CD4-positive, alpha-beta T cell treated with Interleukin-2 at 100 ng/mL for 4 hours (primary cell): Measurements from ENCODE around the gene PWP1.

Experiments
- DNase-seq: peaks from one replicate; pipeline ENCODE4 v3.0.0-alpha.2; 2020; ENCODE audit warnings: low spot score

PWP1 gene

DNA sequence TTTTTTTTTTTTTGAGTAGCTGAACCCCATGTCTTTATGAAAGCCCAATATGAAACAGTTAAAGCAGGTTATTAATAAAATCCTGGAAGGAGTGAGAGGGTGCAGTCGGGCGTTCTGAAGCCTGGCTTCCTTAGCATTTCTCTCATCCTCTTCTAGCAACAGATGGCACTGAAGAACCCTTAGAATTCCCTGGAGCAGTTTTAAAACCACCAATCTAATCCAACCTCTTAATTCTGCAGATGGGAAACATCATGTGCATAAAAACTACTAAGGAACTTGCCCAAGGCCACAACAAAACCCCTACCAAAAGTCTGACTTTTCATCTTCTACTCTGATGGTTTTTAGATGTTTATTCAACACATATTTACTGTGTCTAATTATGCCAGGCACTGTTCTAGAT is 50.2 kb downstream of the PWP1 start:
- no peak for DNase-seq

- no peak for DNase-seq
These were observed 51.3 kb downstream of the PWP1 start for GRCh38 chr12:107736914-107737313.

GRCh38 chr12:107748472-107748871 is 62.9 kb downstream of the PWP1 start:
- DNase-seq = no peak

- no peak for DNase-seq
These were observed 63.5 kb downstream of the PWP1 start for GRCh38 chr12:107749083-107749482.

DNA sequence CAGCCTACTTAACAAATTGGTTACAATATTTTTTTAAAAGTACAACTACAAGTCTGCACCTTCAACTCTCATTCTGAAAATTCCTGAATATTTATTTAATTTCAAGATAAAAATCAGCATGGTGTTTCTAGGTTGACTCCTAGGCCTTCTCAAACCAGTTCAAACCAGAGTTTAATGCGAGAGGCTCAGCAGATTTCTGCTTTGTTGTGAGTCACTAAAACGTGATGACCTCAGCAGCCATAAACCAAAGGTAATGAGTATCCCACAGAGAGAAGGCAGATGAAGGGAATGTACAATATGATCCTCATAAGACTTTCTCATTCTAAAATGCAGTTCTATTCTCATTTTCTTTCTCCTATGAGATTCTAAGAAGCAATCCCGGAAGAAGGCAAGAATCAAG is 73.8 kb downstream of the PWP1 start:
- peak; percentile 62 for DNase-seq

- peak; percentile 22 for DNase-seq
These were observed 74.7 kb downstream of the PWP1 start for GRCh38 chr12:107760207-107760808.

- DNase-seq = peak; percentile 90
These were observed 75.4 kb downstream of the PWP1 start, which contains the start of gene PRDM4 for GRCh38 chr12:107760809-107761501. Gene PRDM4 (minus strand): TSS chr12:107761137. CDS start chr12:107760515, 622 bp downstream.

DNA sequence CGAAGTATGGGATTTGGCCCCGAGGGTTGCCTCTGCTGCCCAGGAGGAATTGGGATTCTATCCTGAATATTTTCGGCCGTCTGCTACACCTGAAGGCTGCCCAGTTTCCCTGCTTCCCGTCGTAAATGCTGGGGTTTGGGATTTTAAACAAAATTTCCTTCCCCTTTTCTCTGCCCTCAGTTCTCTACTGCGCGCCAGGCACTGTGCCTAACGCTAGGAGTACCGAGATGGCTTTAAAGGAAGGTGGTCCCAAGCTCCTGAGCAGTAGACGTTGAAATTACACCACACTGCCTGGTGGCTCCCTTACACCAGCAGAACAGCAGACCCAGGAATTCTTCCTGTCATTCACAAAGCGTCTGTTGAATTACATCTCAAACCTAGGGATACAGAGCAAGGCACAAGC is 75.9 kb downstream of the PWP1 start:
- DNase-seq = no peak
